Ectodermal cell (in vitro differentiated cells): ENCODE data around the gene SLC26A2.

Source experiments
- H3K27ac ChIP-seq: 2 replicates; pipeline ENCODE4 v1.7.0; 2013; ENCODE audit warnings: mild to moderate bottlenecking, low read depth, low read length; ENCODE audit not compliant: insufficient read depth, poor library complexity, severe bottlenecking
- H3K27me3 ChIP-seq: 2 replicates; pipeline ENCODE4 v1.7.0; 2013; ENCODE audit warnings: mild to moderate bottlenecking, low read length; ENCODE audit not compliant: insufficient read depth, control insufficient read depth, poor library complexity, severe bottlenecking
- H3K36me3 ChIP-seq: one replicate; pipeline ENCODE4 v1.7.0; 2013; ENCODE audit warnings: low read length; ENCODE audit not compliant: control insufficient read depth, insufficient read depth
- H3K4me1 ChIP-seq: one replicate; pipeline ENCODE4 v1.7.0; 2013; ENCODE audit warnings: low read length; ENCODE audit not compliant: control insufficient read depth, insufficient read depth
- H3K4me3 ChIP-seq: 2 replicates; pipeline ENCODE4 v1.7.0; 2013; ENCODE audit warnings: low read depth, low read length, control low read depth; ENCODE audit not compliant: insufficient read depth
- H3K9me3 ChIP-seq: 2 replicates; pipeline ENCODE4 v1.7.0; 2013; ENCODE audit warnings: mild to moderate bottlenecking, low read length, moderate library complexity; ENCODE audit not compliant: control insufficient read depth
- WGBS, 2 experiments: methylation state at CpG; one replicate each; pipeline ENCODE4 v1.1.7; 2013; ENCODE audit warnings: missing lambda C conversion rate in 2 of 2; 5-methylcytosine and 5-hydroxymethylcytosine counted together

SLC26A2 gene

DNA sequence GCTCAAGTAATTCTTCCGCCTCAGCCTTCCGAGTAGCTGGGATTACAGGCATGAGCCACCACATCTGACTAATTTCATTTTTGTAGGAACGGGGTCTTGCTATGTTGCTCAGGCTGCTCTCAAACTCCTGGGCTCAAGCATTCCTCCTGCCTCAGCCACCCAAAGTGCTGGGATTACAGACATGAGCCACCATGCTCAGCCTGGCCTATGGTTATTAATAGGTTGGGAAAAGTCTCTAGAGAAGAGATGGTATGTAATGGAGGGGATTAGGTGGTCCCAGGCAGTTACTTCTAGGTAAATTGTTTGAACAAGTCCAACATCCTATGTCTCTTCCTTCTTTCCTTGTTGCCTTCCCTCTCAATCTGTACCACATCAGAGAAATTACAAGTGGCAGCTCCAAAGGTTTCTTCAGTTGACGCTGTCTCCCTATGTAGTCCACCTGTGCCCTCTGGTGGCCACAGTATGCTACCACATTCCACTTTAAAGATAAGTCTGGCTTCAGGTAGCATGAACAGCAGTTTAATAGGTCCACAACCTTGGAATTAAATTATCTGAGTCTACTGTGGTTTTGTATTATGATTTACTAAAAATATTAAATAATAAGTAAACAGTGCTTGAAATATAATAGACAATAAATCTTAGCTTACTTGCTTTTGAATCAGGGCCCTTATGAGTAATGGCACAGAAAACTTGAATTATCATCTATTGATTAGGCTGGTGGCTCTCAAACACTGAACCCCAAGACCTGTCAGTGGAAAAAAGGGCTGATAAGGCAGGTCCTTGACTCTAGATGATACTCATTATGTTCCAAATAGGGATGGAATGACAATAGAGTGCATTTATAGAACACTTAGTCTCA lies 30.2 kb downstream of the SLC26A2 start:
- H3K4me1 ChIP-seq: no peaks in the 10 kb centered on the region
- no peak overlapping the region for H3K4me3 ChIP-seq
- H3K27me3 ChIP-seq: no peaks in the 10 kb centered on the region
- WGBS, 2 experiments: 68 to 70% methylated on average over 4 of the region's 4 CpGs
- H3K9me3 ChIP-seq: no peaks in the 10 kb centered on the region
- H3K36me3 ChIP-seq: no peaks in the 10 kb centered on the region
- no peak overlapping the region for H3K27ac ChIP-seq

DNA sequence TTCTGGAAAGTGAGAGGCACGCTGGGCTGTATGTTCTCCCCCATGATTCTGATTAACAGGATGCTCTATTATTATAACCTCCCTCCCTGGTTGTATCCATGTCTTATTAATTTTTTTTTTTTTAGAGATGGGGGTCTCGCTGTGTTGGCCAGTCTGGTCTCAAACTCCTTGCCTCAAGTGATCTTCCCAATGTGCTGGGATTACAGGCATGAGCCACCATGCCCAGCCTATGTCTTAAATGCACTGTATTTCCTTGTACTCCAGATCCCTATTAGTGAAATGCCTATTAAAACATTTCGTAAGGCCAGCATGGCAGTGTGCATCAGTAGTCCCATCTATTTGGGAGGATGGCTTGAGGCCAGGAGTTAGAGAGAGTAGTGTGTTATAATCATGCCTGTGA lies 32.9 kb downstream of the SLC26A2 start:
- Histone ChIP-seq H3K9me3 (no peaks in the 10 kb centered on the region), H3K4me1 (no peaks in the 10 kb centered on the region), H3K4me3 (no peak overlapping the region), H3K36me3 (no peaks in the 10 kb centered on the region), H3K27ac (no peak overlapping the region), H3K27me3 (no peaks in the 10 kb centered on the region)
- WGBS, 2 experiments: 90 to 91% methylated on average over 3 of the region's 3 CpGs

DNA sequence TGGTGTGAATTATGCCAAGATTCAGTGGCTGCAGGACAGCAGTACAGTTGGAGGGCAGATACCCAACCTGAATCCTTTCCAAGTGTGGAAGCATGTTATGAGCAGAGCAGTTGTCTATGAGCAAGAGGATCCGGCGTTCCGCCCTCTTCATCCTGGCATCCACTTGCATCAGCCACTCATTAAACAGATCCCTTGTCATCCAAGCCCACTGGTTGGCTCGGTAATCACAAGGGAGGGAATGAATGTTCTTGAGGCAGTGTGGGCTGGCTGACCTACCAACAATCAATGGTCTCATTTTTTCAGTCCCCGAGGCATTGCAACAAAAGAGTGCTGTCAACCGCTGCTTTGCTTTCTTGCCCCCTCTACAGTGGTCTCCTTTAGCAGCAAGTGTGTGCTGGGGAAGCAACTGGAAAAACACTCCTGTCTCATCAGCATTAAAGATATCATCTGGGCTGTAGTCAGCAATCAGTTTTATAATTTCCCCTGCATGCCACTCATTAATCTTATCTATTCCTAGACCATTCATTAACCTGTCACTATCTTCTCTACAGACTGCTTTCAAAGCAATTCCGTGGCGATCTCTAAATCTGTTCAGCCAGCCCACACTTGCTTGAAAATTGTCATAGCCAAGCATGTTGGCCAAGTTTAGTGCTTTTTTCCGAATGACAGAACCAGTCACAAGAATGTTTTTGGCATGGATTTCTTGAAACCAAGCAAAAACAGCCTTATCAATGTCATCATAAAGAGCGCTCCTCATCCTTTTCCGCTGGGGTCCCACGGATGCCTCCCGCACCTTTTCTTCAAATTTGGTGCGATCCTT lies 35.0 kb downstream of the SLC26A2 start:
- H3K36me3 ChIP-seq: no peaks in the 10 kb centered on the region
- no peaks in the 10 kb centered on the region for H3K27me3 ChIP-seq
- WGBS, 2 experiments: 93 to 96% methylated on average over 14 of the region's 14 CpGs
- no peaks in the 10 kb centered on the region for H3K9me3 ChIP-seq
- H3K4me3 ChIP-seq: no peak overlapping the region
- H3K4me1 ChIP-seq: no peaks in the 10 kb centered on the region
- H3K27ac ChIP-seq: no peak overlapping the region

DNA sequence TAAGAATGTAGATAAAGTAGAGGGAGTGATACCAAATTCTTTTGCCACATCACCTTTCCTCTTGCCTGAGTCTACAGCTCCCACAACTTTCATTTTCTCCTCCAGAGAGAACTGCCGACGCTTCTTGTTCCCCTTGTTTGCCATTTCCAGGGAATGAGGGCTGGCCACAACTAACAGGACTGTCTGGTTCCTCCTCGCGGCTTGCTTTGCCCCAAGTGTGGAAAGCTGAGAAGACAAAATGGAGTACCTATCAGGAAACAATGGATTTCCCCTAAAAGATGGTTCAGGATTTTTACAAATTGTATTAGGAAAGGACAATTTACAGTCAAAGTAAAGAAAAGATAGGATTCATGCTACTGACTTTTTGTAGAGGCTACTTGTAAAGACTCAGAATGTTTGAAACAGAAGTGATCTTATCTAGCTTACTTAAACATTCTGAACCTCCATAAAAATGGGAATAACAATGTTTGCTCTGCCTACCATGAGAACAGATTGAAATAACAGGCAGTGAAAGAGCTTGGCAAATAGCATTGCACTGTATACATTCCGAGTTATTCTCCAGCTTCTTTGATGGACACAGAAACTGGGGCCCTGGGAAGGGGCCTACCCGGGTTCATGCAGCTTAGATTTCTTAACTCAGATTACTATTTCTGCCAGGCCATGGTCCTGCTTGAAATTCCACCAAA lies 35.8 kb downstream of the SLC26A2 start:
- 95 to 96% methylated on average over 6 of the region's 6 CpGs for WGBS, 2 experiments
- no peaks in the 10 kb centered on the region for H3K27me3 ChIP-seq
- H3K27ac ChIP-seq: no peak overlapping the region
- no peaks in the 10 kb centered on the region for H3K36me3 ChIP-seq
- no peaks in the 10 kb centered on the region for H3K4me1 ChIP-seq
- H3K4me3 ChIP-seq: no peak overlapping the region
- H3K9me3 ChIP-seq: no peaks in the 10 kb centered on the region

DNA sequence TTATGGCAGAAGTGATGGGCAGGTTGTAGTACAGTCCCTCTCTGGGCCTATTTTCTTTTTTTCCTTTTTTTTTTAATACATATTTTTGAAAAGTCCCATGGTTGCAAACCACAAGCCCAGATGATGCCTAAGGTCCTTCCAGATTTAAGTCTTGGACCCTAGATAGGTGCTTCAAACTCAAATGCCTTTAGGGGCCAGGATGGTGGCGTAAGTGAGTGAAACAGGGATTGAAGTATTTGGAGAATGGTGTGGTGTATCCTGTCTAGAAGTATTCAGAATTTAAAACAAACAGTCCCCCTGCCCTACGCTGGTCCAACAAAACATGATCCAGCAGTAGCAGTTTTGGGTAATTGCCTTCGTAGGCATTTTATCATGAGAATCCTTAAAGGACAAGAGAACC lies 37.7 kb downstream of the SLC26A2 start:
- H3K27me3 ChIP-seq: no peaks in the 10 kb centered on the region
- no peaks in the 10 kb centered on the region for H3K36me3 ChIP-seq
- H3K27ac ChIP-seq: no peak overlapping the region
- no peaks in the 10 kb centered on the region for H3K9me3 ChIP-seq
- 96 to 98% methylated on average over 3 of the region's 3 CpGs for WGBS, 2 experiments
- no peak overlapping the region for H3K4me3 ChIP-seq
- H3K4me1 ChIP-seq: peaks cover 8% of the 10 kb centered on the region

DNA sequence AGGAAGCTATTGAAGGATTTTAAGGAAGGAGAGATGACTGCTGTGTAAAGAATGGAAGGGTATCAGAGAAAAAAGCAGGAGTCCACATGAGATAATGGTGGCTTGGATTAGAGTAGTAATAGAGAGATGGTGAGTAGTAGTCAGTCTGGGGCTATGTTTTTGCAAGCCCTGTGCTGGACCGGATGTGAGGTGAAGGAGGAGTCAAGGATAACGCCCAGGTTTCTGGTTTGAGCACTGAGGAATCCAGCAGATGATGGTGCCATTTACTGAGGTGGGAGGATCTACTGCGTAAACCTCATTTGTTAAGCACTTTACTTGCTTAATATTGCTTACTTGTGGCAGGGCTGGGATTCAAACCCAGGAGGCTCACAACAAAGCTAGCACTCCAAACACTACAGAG lies 38.8 kb downstream of the SLC26A2 start:
- Histone ChIP-seq H3K27ac (no peak overlapping the region), H3K4me1 (peaks cover 8% of the 10 kb centered on the region), H3K4me3 (peak overlapping the region; percentile 98), H3K9me3 (no peaks in the 10 kb centered on the region), H3K27me3 (no peaks in the 10 kb centered on the region), H3K36me3 (peaks cover under 1% of the 10 kb centered on the region)
- 87 to 100% methylated on average over 3 of the region's 3 CpGs for WGBS, 2 experiments

DNA sequence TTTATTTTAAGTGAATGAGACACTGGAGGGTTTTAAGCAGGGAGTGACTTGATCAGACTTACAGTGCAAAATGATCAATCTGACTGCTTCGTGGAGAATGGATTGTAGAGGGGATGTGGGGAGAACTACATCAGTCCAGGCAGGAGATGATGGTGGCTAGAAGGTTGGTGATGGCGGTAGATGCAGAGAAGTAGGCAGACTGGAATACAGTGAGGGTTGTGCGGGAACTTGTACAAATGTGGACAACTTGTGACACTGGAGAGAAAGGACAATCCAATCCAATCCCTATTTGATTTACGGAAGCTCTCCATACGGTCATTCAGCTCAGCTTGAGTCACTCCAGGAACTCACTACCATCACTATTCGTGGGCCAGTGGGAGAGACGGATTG lies 39.3 kb downstream of the SLC26A2 start:
- peak overlapping the region; percentile 69 for H3K27ac ChIP-seq

DNA sequence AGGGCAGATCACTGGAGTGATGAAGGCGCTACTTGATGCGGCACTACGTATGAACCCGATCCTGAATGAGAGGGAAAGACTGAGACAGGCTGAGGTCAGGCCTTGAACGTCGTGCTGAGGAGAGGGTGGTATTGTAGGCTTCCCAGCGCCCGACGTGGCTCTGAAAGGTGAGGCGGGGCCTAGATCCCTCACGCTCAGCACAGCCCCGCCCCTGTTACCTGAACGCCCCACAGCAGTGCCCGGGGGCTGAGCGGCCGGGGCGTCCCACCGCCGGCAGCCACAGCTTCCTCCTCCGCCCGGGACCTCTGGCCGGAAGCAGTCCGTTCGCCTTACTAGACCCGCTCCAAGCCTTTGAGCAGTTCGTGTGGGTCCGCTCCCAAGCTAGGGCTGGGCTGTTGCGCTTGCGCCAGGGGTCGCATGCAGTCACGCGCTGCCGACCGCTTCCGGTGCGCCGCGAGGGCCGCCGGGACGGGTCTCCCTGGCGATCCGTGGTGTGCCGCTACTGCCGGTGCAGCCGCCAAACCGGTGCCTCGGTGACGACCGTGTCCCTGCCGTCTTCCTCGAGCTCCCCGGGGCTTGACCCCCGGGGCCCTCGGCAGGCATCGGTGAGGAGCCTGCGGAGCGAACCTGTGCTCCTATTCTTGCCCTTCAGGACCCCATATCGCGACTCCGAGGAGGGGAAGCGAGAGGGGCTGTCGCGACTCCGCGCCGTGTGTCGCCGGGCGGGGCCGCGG lies 39.9 kb downstream of the SLC26A2 start, which contains the start of the genes HMGXB3 and TIGD6:
TSS of gene HMGXB3 (plus strand) at position 484 of the 734 bp plus-strand sequence. CDS start 4,114 bp downstream, outside the sequence.
TSS of gene TIGD6 (minus strand) at position 399 of the 734 bp plus-strand sequence. CDS start 4,306 bp downstream, outside the sequence.
- Histone ChIP-seq H3K36me3 (peaks cover 6% of the 10 kb centered on the region), H3K9me3 (no peaks in the 10 kb centered on the region), H3K27ac (peak within 1 kb of the TSS; percentile 69), H3K4me1 (peaks cover 8% of the 10 kb centered on the region), H3K4me3 (peak within 1 kb of the TSS; percentile 98), H3K27me3 (no peaks in the 10 kb centered on the region)
- WGBS, 2 experiments: 1% methylated on average over 72 of the region's 72 CpGs

More for the DNA sequence above, 39.3 kb downstream of the SLC26A2 start:
- peaks cover 8% of the 10 kb centered on the region for H3K4me1 ChIP-seq
- H3K9me3 ChIP-seq: no peaks in the 10 kb centered on the region
- WGBS, 2 experiments: 36 to 39% methylated on average over 7 of the region's 7 CpGs
- H3K4me3 ChIP-seq: peak overlapping the region; percentile 98
- H3K27me3 ChIP-seq: no peaks in the 10 kb centered on the region
- H3K36me3 ChIP-seq: peaks cover 5% of the 10 kb centered on the region

DNA sequence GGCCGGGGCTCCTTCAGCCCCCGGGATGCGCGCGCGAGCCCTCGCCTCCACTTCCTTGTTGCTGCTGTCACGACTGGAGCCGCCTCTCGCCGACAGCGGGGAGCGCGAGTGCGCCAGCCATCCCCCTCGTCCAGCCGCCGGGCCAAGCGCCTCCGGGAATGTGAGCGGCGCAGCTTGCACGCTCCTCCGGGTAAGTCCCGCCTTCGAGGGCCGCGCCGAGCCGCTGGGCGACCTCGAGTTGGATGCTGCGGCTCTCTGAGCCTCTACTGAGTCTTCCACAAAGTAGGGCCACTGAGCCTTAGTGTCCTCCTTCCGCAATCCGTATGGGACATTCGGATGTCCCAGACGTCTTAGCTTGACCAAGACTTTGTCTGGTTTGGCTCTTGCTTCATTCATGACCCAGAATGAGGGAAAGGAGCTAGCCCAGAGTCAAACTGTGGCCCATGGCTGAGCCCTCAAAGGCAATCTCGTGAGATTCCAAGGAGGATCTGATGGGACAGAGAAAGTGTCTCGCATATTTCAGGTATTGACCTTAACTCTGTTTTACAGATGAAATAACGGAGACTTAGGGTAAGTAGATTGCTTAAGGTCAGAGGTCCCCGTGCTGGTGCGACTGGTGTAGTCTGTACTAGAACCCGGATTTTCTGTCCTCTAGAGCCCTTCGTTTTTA lies 40.6 kb downstream of the SLC26A2 start:
- Histone ChIP-seq H3K9me3 (no peaks in the 10 kb centered on the region), H3K4me3 (peak overlapping the region; percentile 98), H3K27ac (peak overlapping the region; percentile 67), H3K4me1 (peaks cover 8% of the 10 kb centered on the region), H3K27me3 (no peaks in the 10 kb centered on the region), H3K36me3 (peaks cover 9% of the 10 kb centered on the region)
- WGBS, 2 experiments: 1 to 2% methylated on average over 44 of the region's 44 CpGs
